Testis (tissue), 3 donors: ENCODE data around the gene PDE8B. TPM values are rescaled to one million over a fixed set of nuclear protein-coding genes. Genes with fewer than 3 reads are reported as not detected.

Source experiments
- DNase-seq: peaks from one replicate; pipeline ENCODE4 v3.0.0-alpha.2; 2019
- H3K27ac ChIP-seq, 2 donors: fragments of 200-600 bp; sonication (generic); one replicate each; pipeline ENCODE4 v1.5.1; 2019
- H3K27me3 ChIP-seq: fragments of 200-600 bp; sonication (generic); one replicate; pipeline ENCODE4 v1.5.1; 2019
- H3K36me3 ChIP-seq: fragments of 200-600 bp; sonication (generic); one replicate; pipeline ENCODE4 v1.5.1; 2017; ENCODE audit warnings: low read depth; ENCODE audit errors: missing control alignments
- H3K4me1 ChIP-seq: fragments of 200-600 bp; sonication (generic); one replicate; pipeline ENCODE4 v1.5.1; 2019
- H3K4me3 ChIP-seq, 2 donors: fragments of 200-600 bp; sonication (generic); one replicate each; pipeline ENCODE4 v1.5.1; 2017 to 2019
- H3K9me3 ChIP-seq: fragments of 200-600 bp; sonication (generic); one replicate; pipeline ENCODE4 v1.5.1; 2017
- CTCF ChIP-seq, 3 experiments: fragments of 450-650 bp in 2 of 3; fragments of 200-600 bp in 1 of 3; sonication (generic) in 1 of 3; IDR thresholded peaks; one replicate each; pipeline ENCODE4 v1.5.1; 2016 to 2019; ENCODE audit warnings: antibody characterized with exemption in 3 of 3, mild to moderate bottlenecking in 2 of 3, moderate library complexity in 1 of 3
- POLR2A ChIP-seq: fragments of 450-650 bp; IDR thresholded peaks from one replicate; pipeline ENCODE4 v1.6.1; 2017; ENCODE audit warnings: antibody characterized with exemption, mild to moderate bottlenecking, moderate library complexity
- WGBS, 2 donors: methylation state at CpG; one replicate each; pipeline ENCODE4 v1.1.5; 2018; 5-methylcytosine and 5-hydroxymethylcytosine counted together
- intact Hi-C: fragments of 100-400 bp; cut with DNase I; formaldehyde crosslinking; loops from one replicate; pipeline ENCODE4 v1.15.1; 2023; ENCODE audit warnings: low total_unique reads
- polyA plus RNA-seq: library from polyadenylated mRNA; stranded (reverse); fragments of 350-450 nt; fragmentation: Illumina TruSeq; extraction: RNeasy Lipid Tissue Mini Kit (QIAGEN cat#74804); gene quantifications from one replicate; pipeline ENCODE4 v1.2.3, GENCODE V29; 2014; ENCODE audit warnings: low read depth, low replicate concordance; ENCODE audit not compliant: insufficient read depth
- total RNA-seq, 2 donors: library from RNA; depleted of rRNA; stranded (reverse); fragments of >200 nt; gene quantifications; one replicate each; pipeline ENCODE4 v1.2.3, GENCODE V29; 2016

The PDE8B gene
- total and polyA plus RNA-seq, 3 donors from 2014 or later: 2.0 to 7.2 (median 5.8) TPM

- Histone ChIP-seq H3K9me3 (no peaks in the 10 kb centered on the region), H3K36me3 (no peaks in the 10 kb centered on the region), H3K27ac (no peak overlapping the region), H3K4me1 (peaks cover 16% of the 10 kb centered on the region), H3K4me3 (no peak overlapping the region), H3K27me3 (no peaks in the 10 kb centered on the region)
- WGBS, 2 donors: 91 to 93% methylated on average over 8 of the region's 8 CpGs
- TF ChIP-seq CTCF (IDR thresholded peaks at IDR 0.05) (no peak), POLR2A (no peak)
- intact Hi-C loops: no loop called here
- DNase-seq: no peak
Observed at GRCh38 chr5:77419644-77420582, 209.4 kb downstream of the PDE8B start.

DNA sequence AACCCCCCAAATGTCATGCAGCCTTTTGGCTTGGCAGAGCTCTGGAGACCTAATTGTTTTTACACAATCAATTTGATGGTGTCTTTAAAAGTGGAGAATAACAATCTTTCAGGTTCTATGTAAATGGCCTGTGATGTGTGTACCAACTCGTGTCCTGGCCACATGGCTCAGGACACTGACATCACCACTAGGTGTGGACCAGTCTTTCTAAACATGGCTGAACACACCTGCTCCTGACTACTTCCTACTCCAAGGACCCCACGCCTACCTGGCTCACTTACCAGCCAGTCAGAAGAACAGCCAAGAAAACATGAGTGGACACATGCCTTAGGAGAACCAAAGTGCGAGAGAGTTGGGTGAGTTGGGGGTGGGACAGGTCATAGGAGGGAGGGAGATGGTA is 210.5 kb downstream of the PDE8B start:
- 87 to 89% methylated on average over 3 of the region's 3 CpGs for WGBS, 2 donors
- Histone ChIP-seq H3K9me3 (no peaks in the 10 kb centered on the region), H3K27ac (no peak overlapping the region), H3K36me3 (no peaks in the 10 kb centered on the region), H3K27me3 (no peaks in the 10 kb centered on the region), H3K4me1 (peaks cover 16% of the 10 kb centered on the region), H3K4me3 (no peak overlapping the region)
- TF ChIP-seq POLR2A (no peak), CTCF (IDR thresholded peaks at IDR 0.05) (no peak)
- DNase-seq: no peak
- intact Hi-C loops: no loop called here

- no peak for DNase-seq
- H3K4me3 ChIP-seq: no peak overlapping the region
- TF ChIP-seq CTCF (IDR thresholded peaks at IDR 0.05) (no peak), POLR2A (no peak)
- H3K27ac ChIP-seq: no peak overlapping the region
- intact Hi-C loops: no loop called here
- H3K9me3 ChIP-seq: no peaks in the 10 kb centered on the region
- 86 to 89% methylated on average over 2 of the region's 2 CpGs for WGBS, 2 donors
- no peaks in the 10 kb centered on the region for H3K27me3 ChIP-seq
- no peaks in the 10 kb centered on the region for H3K36me3 ChIP-seq
- peaks cover 9% of the 10 kb centered on the region for H3K4me1 ChIP-seq
Observed at GRCh38 chr5:77423022-77423750, 212.7 kb downstream of the PDE8B start.

DNA sequence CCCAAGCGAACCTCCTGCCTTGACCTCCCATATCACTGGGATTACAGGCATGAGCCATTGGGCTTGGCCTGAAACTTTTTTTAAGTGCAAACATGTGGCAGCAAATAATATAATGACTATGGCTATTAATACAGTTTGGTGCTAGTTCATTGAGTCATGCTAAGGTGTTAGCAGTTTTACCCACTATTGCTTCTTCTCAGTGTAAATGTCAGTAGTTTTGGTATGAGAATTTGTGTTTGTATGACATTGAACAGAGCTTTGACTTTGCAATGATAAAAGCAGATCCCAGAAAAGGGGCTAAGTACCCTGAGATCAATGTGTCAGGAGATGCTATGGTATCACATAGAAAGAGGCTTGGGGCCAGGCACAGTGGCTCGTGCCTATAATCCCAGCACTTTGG is 214.4 kb downstream of the PDE8B start:
- TF ChIP-seq POLR2A: no peak
- no peak for TF ChIP-seq CTCF (IDR thresholded peaks at IDR 0.05)
- no peak for DNase-seq
- 86 to 95% methylated on average over 2 of the region's 2 CpGs for WGBS, 2 donors
- Histone ChIP-seq H3K27me3 (no peaks in the 10 kb centered on the region), H3K27ac (no peak overlapping the region), H3K4me1 (no peaks in the 10 kb centered on the region), H3K9me3 (no peaks in the 10 kb centered on the region), H3K36me3 (no peaks in the 10 kb centered on the region), H3K4me3 (no peak overlapping the region)
- intact Hi-C loops: no loop called here
